HEK293T (cell line): ENCODE measurements around the gene SOX15.
A peak's percentile ranks its signal among the peaks of the same experiment; 100 is the strongest.

ENCODE experiments used
- CTCF ChIA-PET: fragments of 350-600 bp; formaldehyde crosslinking; extraction: SDS; loops from one replicate; lab custom pipeline; 2021; ENCODE audit warnings: antibody characterized with exemption, inconsistent platforms; lab: Yijun Ruan, JAX
- POLR2A ChIA-PET: fragments of 350-600 bp; formaldehyde crosslinking; extraction: SDS; loops from one replicate; lab custom pipeline; 2020; ENCODE audit warnings: antibody characterized with exemption, inconsistent platforms; lab: Yijun Ruan, JAX
- DNase-seq: peaks from one replicate; pipeline ENCODE4 v3.0.0; 2012; ENCODE audit warnings: mixed read lengths; ENCODE audit errors: extremely low spot score
- ARNT ChIP-seq: fragments of 450-650 bp; IDR thresholded peaks from 2 replicates; pipeline ENCODE4 v1.6.1; 2017; ENCODE audit warnings: mild to moderate bottlenecking
- BHLHE40 ChIP-seq: fragments of 450-650 bp; IDR thresholded peaks from 2 replicates; pipeline ENCODE4 v1.6.1; 2016; ENCODE audit warnings: mild to moderate bottlenecking, moderate library complexity, borderline replicate concordance
- CTBP1 ChIP-seq: fragments of 450-650 bp; IDR thresholded peaks from 2 replicates; pipeline ENCODE4 v1.6.1; 2016; ENCODE audit warnings: borderline replicate concordance
- ELF4 ChIP-seq: fragments of 450-650 bp; IDR thresholded peaks from 2 replicates; pipeline ENCODE4 v1.6.1; 2017; ENCODE audit warnings: antibody characterized with exemption
- FOXA1 ChIP-seq: fragments of 450-650 bp; IDR thresholded peaks from 2 replicates; pipeline ENCODE4 v1.6.1; 2016; ENCODE audit warnings: mild to moderate bottlenecking
- FOXK2 ChIP-seq: fragments of 450-650 bp; IDR thresholded peaks from 2 replicates; pipeline ENCODE4 v1.6.1; 2016; ENCODE audit warnings: mild to moderate bottlenecking
- FOXM1 ChIP-seq: fragments of 450-650 bp; IDR thresholded peaks from 2 replicates; pipeline ENCODE4 v1.6.1; 2017; ENCODE audit warnings: mild to moderate bottlenecking, borderline replicate concordance
- HDGF ChIP-seq: fragments of 450-650 bp; IDR thresholded peaks from 2 replicates; pipeline ENCODE4 v1.6.1; 2017; ENCODE audit warnings: antibody characterized with exemption, borderline replicate concordance
- L3MBTL2 ChIP-seq: fragments of 450-650 bp; conservative IDR thresholded peaks from 2 replicates; pipeline ENCODE4 v1.6.1; 2016; ENCODE audit warnings: mild to moderate bottlenecking
- LEF1 ChIP-seq: fragments of 450-650 bp; IDR thresholded peaks from 2 replicates; pipeline ENCODE4 v1.6.1; 2017; ENCODE audit warnings: mild to moderate bottlenecking, borderline replicate concordance
- NFRKB ChIP-seq: fragments of 450-650 bp; IDR thresholded peaks from 2 replicates; pipeline ENCODE4 v1.6.1; 2016; ENCODE audit warnings: mild to moderate bottlenecking, moderate library complexity
- SP1 ChIP-seq: fragments of 450-650 bp; IDR thresholded peaks from 2 replicates; pipeline ENCODE4 v1.6.1; 2017
- SUZ12 ChIP-seq: fragments of 450-650 bp; IDR thresholded peaks from 2 replicates; pipeline ENCODE4 v1.6.1; 2016; ENCODE audit warnings: mild to moderate bottlenecking
- TARDBP ChIP-seq: fragments of 450-650 bp; IDR thresholded peaks from 2 replicates; pipeline ENCODE4 v1.6.1; 2016
- ZNF384 ChIP-seq: fragments of 450-650 bp; IDR thresholded peaks from 2 replicates; pipeline ENCODE4 v1.6.1; 2016
- TF ChIP-seq, protein P1 (sequence below): fragments of 450-650 bp; IDR thresholded peaks from 2 replicates; pipeline ENCODE4 v1.6.1; 2016

Gene SOX15

DNA sequence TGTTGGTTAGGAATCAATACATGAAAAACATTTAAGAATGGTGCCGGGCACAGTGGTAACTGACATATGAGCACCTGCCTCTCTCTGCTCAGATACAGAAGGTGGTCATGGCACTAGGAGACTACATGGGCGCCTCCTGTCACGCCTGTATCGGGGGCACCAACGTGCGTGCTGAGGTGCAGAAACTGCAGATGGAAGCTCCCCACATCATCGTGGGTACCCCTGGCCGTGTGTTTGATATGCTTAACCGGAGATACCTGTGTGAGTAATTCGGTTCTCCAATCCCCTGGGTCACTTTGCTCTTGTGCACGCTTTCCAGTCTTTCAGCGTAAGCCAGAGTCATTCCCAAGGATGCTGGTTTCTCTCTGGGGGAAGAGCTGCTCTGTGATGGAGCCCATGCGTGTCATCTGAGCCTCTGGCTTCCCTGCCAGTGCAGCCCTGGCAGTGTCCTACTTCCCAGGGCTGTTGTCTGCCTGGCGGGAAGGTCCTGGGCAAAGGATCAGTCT lies 13.4 kb downstream of the SOX15 start:
- ChIA-PET CTCF (no interaction called here), POLR2A (interaction anchor here (0.7 to 6.3 kb wide), 3 partner anchors 8 to 14 kb away, joined by 3 to 40 read pairs (median 3); partner anchors contain the start of genes MPDU1, SENP3 and SOX15)
- TF ChIP-seq FOXM1 (no peak), FOXK2 (no peak), FOXA1 (no peak), ARNT (no peak), LEF1 (no peak)
- DNase-seq, result no peak

- no peak for DNase-seq
- ChIA-PET CTCF (no interaction called here), POLR2A (interaction anchor here (0.7 to 6.3 kb wide), 3 partner anchors 9 to 15 kb away, joined by 3 to 40 read pairs (median 3); partner anchors contain the start of genes MPDU1 and SENP3)
- TF ChIP-seq TARDBP, result no peak
- no peak for TF ChIP-seq HDGF
Measured at GRCh38 chr17:7575959-7576358, 13.9 kb downstream of the SOX15 start.

- no peak for DNase-seq
- CTCF ChIA-PET, result no interaction called here
- TF ChIP-seq HDGF, result no peak
- no peak for TF ChIP-seq FOXK2
- no peak for TF ChIP-seq CTBP1
- TF ChIP-seq ZNF384, result no peak
- TF ChIP-seq ELF4, result no peak
- TF ChIP-seq LEF1, result no peak
- no peak for TF ChIP-seq SP1
- TF ChIP-seq L3MBTL2, result no peak
- TF ChIP-seq, protein P1, sequence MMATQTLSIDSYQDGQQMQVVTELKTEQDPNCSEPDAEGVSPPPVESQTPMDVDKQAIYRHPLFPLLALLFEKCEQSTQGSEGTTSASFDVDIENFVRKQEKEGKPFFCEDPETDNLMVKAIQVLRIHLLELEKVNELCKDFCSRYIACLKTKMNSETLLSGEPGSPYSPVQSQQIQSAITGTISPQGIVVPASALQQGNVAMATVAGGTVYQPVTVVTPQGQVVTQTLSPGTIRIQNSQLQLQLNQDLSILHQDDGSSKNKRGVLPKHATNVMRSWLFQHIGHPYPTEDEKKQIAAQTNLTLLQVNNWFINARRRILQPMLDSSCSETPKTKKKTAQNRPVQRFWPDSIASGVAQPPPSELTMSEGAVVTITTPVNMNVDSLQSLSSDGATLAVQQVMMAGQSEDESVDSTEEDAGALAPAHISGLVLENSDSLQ, result no peak
- TF ChIP-seq FOXM1, result no peak
- no peak for TF ChIP-seq SUZ12
- no peak for TF ChIP-seq BHLHE40
- no peak for TF ChIP-seq ARNT
- no peak for TF ChIP-seq NFRKB
- no peak for TF ChIP-seq TARDBP
- TF ChIP-seq FOXA1, result no peak
- POLR2A ChIA-PET, result interaction anchor here (0.7 to 6.3 kb wide), 3 partner anchors 9 to 15 kb away, joined by 3 to 40 read pairs (median 3); partner anchors contain the start of genes MPDU1 and SENP3
Measured at GRCh38 chr17:7575481-7575883, 14.4 kb downstream of the SOX15 start.

DNA sequence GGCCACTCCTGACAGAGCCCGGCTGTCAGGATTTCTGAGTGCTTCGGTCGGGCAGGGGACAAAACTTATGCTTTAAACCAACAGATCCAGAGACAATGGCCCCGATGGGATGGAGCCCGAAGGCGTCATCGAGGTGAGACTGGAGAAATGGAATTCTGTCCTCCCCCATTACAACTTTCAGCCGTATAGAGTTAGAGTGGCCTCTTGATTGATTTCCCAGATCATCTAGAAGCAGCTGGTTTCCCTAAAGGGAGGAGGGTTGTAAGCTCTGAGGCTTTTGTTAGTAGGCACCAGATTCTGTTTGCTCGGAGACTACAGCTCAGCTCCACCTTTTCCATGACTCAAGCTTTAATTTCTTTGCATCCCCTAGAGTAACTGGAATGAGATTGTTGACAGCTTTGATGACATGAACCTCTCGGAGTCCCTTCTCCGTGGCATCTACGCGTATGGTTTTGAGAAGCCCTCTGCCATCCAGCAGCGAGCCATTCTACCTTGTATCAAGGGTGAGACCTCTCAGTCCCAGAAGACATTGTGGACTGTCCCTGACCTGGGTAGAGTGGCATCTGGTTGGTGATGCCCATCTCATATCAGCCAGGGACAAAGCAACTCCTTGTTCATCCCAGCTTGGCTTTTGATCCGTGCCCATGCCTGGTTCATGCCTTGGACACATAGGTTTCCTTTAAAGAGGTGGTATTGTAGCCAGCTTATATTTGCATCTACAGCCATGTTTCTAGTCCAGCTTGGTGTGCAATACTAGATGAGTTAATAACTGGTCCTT lies 15.5 kb downstream of the SOX15 start:
- TF ChIP-seq L3MBTL2 (no peak), LEF1 (no peak), FOXA1 (no peak), TARDBP (no peak)
- no peak for DNase-seq
- ChIA-PET CTCF (no interaction called here), POLR2A (interaction anchor here (0.6 to 6.3 kb wide), 10 partner anchors 10 to 134 kb away, joined by 3 to 40 read pairs (median 4); partner anchors contain the start of genes MPDU1, SAT2, SENP3 and TNFSF12)

DNA sequence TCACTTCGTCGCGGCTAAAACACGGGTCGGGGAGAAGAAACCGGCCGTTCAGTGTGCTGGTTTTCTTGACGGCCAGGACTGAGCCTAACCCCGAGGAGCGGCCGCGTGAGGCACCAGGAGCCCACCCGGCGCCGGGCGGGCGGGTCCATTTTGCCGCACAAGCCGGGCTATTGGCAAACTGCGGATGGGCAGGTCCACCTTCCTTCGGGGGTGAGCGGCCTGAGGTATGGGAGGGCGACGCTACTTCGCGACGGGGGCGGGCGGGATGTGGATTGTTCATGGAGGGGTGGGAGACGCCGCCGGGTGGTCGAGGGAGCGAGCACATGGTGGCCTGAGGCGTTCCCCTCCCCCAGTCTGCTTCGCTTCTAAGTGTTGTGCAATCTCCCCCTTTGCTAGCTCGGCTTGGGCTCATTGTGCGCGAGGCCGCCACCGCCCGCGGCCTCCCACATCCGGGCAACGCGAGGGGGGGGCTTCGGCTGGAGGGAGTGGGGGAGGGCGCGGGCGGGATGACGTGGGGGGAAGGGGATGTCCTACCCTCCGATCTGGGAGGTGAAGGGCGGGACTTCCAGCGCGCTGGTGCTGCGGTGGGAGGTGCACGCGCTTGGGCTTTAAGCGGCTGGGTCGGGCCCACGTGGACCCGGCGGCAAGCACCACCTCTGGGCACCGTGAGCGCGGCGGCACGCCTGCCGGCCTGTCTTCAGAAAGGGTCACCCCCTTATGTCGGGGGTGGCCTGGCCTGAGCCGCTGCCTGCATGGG lies 16.4 kb downstream of the SOX15 start:
- ChIA-PET CTCF (no interaction called here), POLR2A (interaction anchor here (0.6 to 6.3 kb wide), 10 partner anchors 11 to 133 kb away, joined by 3 to 40 read pairs (median 4); partner anchors contain the start of genes MPDU1, SAT2, SENP3 and TNFSF12)
- TF ChIP-seq ELF4 (0 out of 2 replicates have a peak, but pooled peaks have one; percentile 14), ARNT (no peak), FOXM1 (peak; percentile 15; the same call in 1 of the 2 replicates), L3MBTL2 (peak; percentile 33), FOXA1 (no peak)
- peak; percentile 72 for DNase-seq

- peak; percentile 98 for DNase-seq
- CTCF ChIA-PET, result interaction anchor here (1.1 kb wide), 1 partner anchor 12 kb away, joined by 3 read pairs; no protein-coding TSS in a partner anchor
- TF ChIP-seq, protein P1, result peak; percentile 100
- no peak for TF ChIP-seq FOXA1
- TF ChIP-seq HDGF, result no peak
- no peak for TF ChIP-seq SP1
- TF ChIP-seq BHLHE40, result peak; percentile 35; the same call in 1 of the 2 replicates
- TF ChIP-seq L3MBTL2, result no peak
- no peak for TF ChIP-seq FOXM1
- peak; percentile 46; the same call in 1 of the 2 replicates for TF ChIP-seq NFRKB
- no peak for TF ChIP-seq CTBP1
- TF ChIP-seq ELF4, result peak; percentile 95
- POLR2A ChIA-PET, result interaction anchor here (1.4 to 6.3 kb wide), 7 partner anchors 8 to 118 kb away, joined by 3 to 40 read pairs (median 5); partner anchors contain the start of genes MPDU1, SENP3, TNFSF12 and TP53
Measured at GRCh38 chr17:7572588-7573323, 17.1 kb downstream of the SOX15 start.
